ENCODE data around the gene CCDC3.

CCDC3 gene

GRCh38 chr10:12915637-12916168 lies 85.8 kb downstream of the CCDC3 start:
- H3K27ac ChIP-seq (ENCODE audit: low read depth, low read length) = no peak overlapping the region
- no peak overlapping the region for H3K4me3 ChIP-seq (ENCODE audit: low read depth in 1 of 2, low read length in 2 of 2)
- H3K9ac ChIP-seq (ENCODE audit: low read depth in 1 of 2, low read length in 2 of 2) = no peak overlapping the region
- H3K27me3 ChIP-seq (ENCODE audit: control insufficient read depth in 1 of 2, insufficient read depth in 2 of 2, low read length in 2 of 2) = no peaks in the 10 kb centered on the region
- no peaks in the 10 kb centered on the region for H3K4me1 ChIP-seq (ENCODE audit: control insufficient read depth in 1 of 2, insufficient read depth in 2 of 2, low read length in 2 of 2)
- no peaks in the 10 kb centered on the region for H3K36me3 ChIP-seq (ENCODE audit: control insufficient read depth in 1 of 2, insufficient read depth in 2 of 2, low read length in 2 of 2)
- no peaks in the 10 kb centered on the region for H3K9me3 ChIP-seq (ENCODE audit: control insufficient read depth in 1 of 2, low read length in 2 of 2)

DNA sequence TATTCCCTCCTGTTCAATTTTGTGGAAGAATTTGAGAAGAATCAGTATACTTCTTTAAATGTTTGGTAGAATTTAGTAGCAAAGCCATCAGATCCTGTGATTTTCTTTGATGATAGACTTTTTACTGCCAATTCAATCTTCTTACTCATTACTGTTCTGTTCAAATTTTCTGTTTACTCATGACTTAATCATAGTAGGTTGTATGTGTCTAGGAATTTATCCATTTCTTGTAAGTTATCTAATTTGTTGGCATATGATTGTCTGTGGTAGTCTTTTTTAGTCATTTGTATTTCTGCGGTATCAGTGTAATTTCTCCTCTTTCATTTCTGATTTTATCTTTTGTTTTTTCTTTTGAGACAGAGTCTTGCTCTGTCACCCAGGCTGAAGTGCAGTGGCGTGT lies 87.4 kb downstream of the CCDC3 start:
- no peaks in the 10 kb centered on the region for H3K9me3 ChIP-seq (ENCODE audit: control insufficient read depth in 1 of 2, low read length in 2 of 2)
- H3K36me3 ChIP-seq (ENCODE audit: control insufficient read depth in 1 of 2, insufficient read depth in 2 of 2, low read length in 2 of 2) = no peaks in the 10 kb centered on the region
- H3K4me1 ChIP-seq (ENCODE audit: control insufficient read depth in 1 of 2, insufficient read depth in 2 of 2, low read length in 2 of 2) = no peaks in the 10 kb centered on the region
- H3K9ac ChIP-seq (ENCODE audit: low read depth in 1 of 2, low read length in 2 of 2) = no peak overlapping the region
- H3K4me3 ChIP-seq (ENCODE audit: low read depth in 1 of 2, low read length in 2 of 2) = no peak overlapping the region
- no peak overlapping the region for H3K27ac ChIP-seq (ENCODE audit: low read depth, low read length)
- H3K27me3 ChIP-seq (ENCODE audit: control insufficient read depth in 1 of 2, insufficient read depth in 2 of 2, low read length in 2 of 2) = no peaks in the 10 kb centered on the region

DNA sequence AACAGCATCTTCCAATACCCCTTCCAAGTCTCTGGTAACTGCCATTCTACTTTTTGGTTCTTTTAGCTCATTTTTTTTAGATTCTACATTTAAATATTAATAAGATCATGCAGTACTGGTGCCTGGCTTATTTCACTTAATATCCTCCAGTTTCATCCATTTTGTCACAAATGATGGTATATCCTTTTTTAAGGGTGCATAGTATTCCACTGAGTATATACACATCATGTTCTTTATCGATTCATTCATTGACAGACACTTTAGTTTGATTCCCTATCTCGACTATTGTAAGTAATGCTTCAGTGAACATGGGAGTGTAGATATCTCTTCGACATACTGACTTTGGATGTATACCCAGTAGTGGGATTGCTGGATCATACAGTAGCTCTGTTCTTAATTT lies 89.7 kb downstream of the CCDC3 start:
- no peak overlapping the region for H3K27ac ChIP-seq (ENCODE audit: low read depth, low read length)
- no peaks in the 10 kb centered on the region for H3K4me1 ChIP-seq (ENCODE audit: control insufficient read depth in 1 of 2, insufficient read depth in 2 of 2, low read length in 2 of 2)
- no peaks in the 10 kb centered on the region for H3K36me3 ChIP-seq (ENCODE audit: control insufficient read depth in 1 of 2, insufficient read depth in 2 of 2, low read length in 2 of 2)
- no peaks in the 10 kb centered on the region for H3K27me3 ChIP-seq (ENCODE audit: control insufficient read depth in 1 of 2, insufficient read depth in 2 of 2, low read length in 2 of 2)
- H3K4me3 ChIP-seq (ENCODE audit: low read depth in 1 of 2, low read length in 2 of 2) = no peak overlapping the region
- no peak overlapping the region for H3K9ac ChIP-seq (ENCODE audit: low read depth in 1 of 2, low read length in 2 of 2)
- no peaks in the 10 kb centered on the region for H3K9me3 ChIP-seq (ENCODE audit: control insufficient read depth in 1 of 2, low read length in 2 of 2)

- no peak overlapping the region for H3K9ac ChIP-seq (ENCODE audit: low read depth in 1 of 2, low read length in 2 of 2)
These were observed 90.7 kb downstream of the CCDC3 start for GRCh38 chr10:12910835-12911234.

DNA sequence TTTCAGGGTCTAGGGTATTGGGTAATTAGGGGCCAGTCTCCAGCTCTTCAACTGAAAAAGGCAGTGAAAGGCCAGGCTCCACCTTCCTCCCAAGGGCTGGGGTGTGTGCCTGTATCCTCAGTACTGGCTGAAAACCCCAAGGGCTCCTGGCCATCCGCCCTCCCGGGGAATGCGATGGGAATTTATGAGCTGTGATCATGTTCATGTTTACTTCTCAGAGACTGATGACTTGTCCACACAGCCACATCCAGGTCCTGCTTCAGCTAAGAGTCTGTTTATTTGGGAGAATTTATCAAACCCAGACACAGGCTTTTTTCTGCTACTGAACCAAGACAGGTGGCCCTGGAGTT lies 91.7 kb downstream of the CCDC3 start:
- Histone ChIP-seq H3K4me3 (ENCODE audit: low read depth in 1 of 2, low read length in 2 of 2) (no peak overlapping the region), H3K27me3 (ENCODE audit: control insufficient read depth in 1 of 2, insufficient read depth in 2 of 2, low read length in 2 of 2) (no peaks in the 10 kb centered on the region), H3K27ac (ENCODE audit: low read depth, low read length) (no peak overlapping the region), H3K9ac (ENCODE audit: low read depth in 1 of 2, low read length in 2 of 2) (no peak overlapping the region), H3K9me3 (ENCODE audit: control insufficient read depth in 1 of 2, low read length in 2 of 2) (no peaks in the 10 kb centered on the region), H3K4me1 (ENCODE audit: control insufficient read depth in 1 of 2, insufficient read depth in 2 of 2, low read length in 2 of 2) (no peaks in the 10 kb centered on the region), H3K36me3 (ENCODE audit: control insufficient read depth in 1 of 2, insufficient read depth in 2 of 2, low read length in 2 of 2) (no peaks in the 10 kb centered on the region)

More at GRCh38 chr10:12910835-12911234, 90.7 kb downstream of the CCDC3 start:
- no peaks in the 10 kb centered on the region for H3K27me3 ChIP-seq (ENCODE audit: control insufficient read depth in 1 of 2, insufficient read depth in 2 of 2, low read length in 2 of 2)
- no peak overlapping the region for H3K4me3 ChIP-seq (ENCODE audit: low read depth in 1 of 2, low read length in 2 of 2)
- H3K4me1 ChIP-seq (ENCODE audit: control insufficient read depth in 1 of 2, insufficient read depth in 2 of 2, low read length in 2 of 2) = no peaks in the 10 kb centered on the region
- no peaks in the 10 kb centered on the region for H3K9me3 ChIP-seq (ENCODE audit: control insufficient read depth in 1 of 2, low read length in 2 of 2)
- no peaks in the 10 kb centered on the region for H3K36me3 ChIP-seq (ENCODE audit: control insufficient read depth in 1 of 2, insufficient read depth in 2 of 2, low read length in 2 of 2)
- H3K27ac ChIP-seq (ENCODE audit: low read depth, low read length) = no peak overlapping the region

- Histone ChIP-seq H3K4me3 (ENCODE audit: low read depth in 1 of 2, low read length in 2 of 2) (no peak overlapping the region), H3K36me3 (ENCODE audit: control insufficient read depth in 1 of 2, insufficient read depth in 2 of 2, low read length in 2 of 2) (no peaks in the 10 kb centered on the region), H3K27ac (ENCODE audit: low read depth, low read length) (no peak overlapping the region), H3K27me3 (ENCODE audit: control insufficient read depth in 1 of 2, insufficient read depth in 2 of 2, low read length in 2 of 2) (no peaks in the 10 kb centered on the region), H3K4me1 (ENCODE audit: control insufficient read depth in 1 of 2, insufficient read depth in 2 of 2, low read length in 2 of 2) (no peaks in the 10 kb centered on the region), H3K9me3 (ENCODE audit: control insufficient read depth in 1 of 2, low read length in 2 of 2) (no peaks in the 10 kb centered on the region), H3K9ac (ENCODE audit: low read depth in 1 of 2, low read length in 2 of 2) (no peak overlapping the region)
These were observed 92.2 kb downstream of the CCDC3 start for GRCh38 chr10:12909182-12909835.

GRCh38 chr10:12908773-12909172 lies 92.7 kb downstream of the CCDC3 start:
- Histone ChIP-seq H3K9ac (ENCODE audit: low read depth in 1 of 2, low read length in 2 of 2) (no peak overlapping the region), H3K4me1 (ENCODE audit: control insufficient read depth in 1 of 2, insufficient read depth in 2 of 2, low read length in 2 of 2) (no peaks in the 10 kb centered on the region), H3K27me3 (ENCODE audit: control insufficient read depth in 1 of 2, insufficient read depth in 2 of 2, low read length in 2 of 2) (no peaks in the 10 kb centered on the region), H3K4me3 (ENCODE audit: low read depth in 1 of 2, low read length in 2 of 2) (no peak overlapping the region), H3K36me3 (ENCODE audit: control insufficient read depth in 1 of 2, insufficient read depth in 2 of 2, low read length in 2 of 2) (no peaks in the 10 kb centered on the region), H3K9me3 (ENCODE audit: control insufficient read depth in 1 of 2, low read length in 2 of 2) (no peaks in the 10 kb centered on the region), H3K27ac (ENCODE audit: low read depth, low read length) (no peak overlapping the region)

GRCh38 chr10:12907656-12908055 lies 93.9 kb downstream of the CCDC3 start:
- no peak overlapping the region for H3K4me3 ChIP-seq (ENCODE audit: low read depth in 1 of 2, low read length in 2 of 2)

DNA sequence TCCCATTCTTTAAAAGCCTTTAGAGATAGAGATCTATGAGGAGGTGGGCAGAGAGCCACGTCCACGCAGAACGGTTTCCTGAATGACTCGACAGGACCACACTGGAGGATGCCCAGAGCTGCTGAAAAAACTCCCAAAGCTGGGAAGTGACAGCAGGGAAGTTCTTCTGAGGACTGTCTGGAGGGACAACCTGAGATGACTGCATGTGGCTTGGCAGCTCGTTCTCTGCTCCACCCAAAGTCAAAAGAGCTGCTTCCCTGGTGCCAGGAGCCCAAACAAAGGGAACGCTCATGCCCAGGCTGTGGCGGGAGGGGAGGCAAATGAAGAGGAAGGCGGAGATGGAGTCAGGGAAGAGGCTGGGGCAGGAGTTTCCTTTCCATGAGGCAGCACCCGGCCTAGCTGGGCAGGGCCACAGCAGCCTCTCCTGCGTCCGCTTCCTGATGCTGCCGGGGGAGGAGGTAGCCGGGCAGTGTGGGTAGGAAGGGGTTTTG lies 95.4 kb downstream of the CCDC3 start:
- Histone ChIP-seq H3K27me3 (ENCODE audit: control insufficient read depth in 1 of 2, insufficient read depth in 2 of 2, low read length in 2 of 2) (no peaks in the 10 kb centered on the region), H3K4me3 (ENCODE audit: low read depth in 1 of 2, low read length in 2 of 2) (no peak overlapping the region), H3K9me3 (ENCODE audit: control insufficient read depth in 1 of 2, low read length in 2 of 2) (no peaks in the 10 kb centered on the region), H3K4me1 (ENCODE audit: control insufficient read depth in 1 of 2, insufficient read depth in 2 of 2, low read length in 2 of 2) (no peaks in the 10 kb centered on the region), H3K36me3 (ENCODE audit: control insufficient read depth in 1 of 2, insufficient read depth in 2 of 2, low read length in 2 of 2) (no peaks in the 10 kb centered on the region), H3K9ac (ENCODE audit: low read depth in 1 of 2, low read length in 2 of 2) (no peak overlapping the region), H3K27ac (ENCODE audit: low read depth, low read length) (no peak overlapping the region)

More at GRCh38 chr10:12907656-12908055, 93.9 kb downstream of the CCDC3 start:
- no peaks in the 10 kb centered on the region for H3K9me3 ChIP-seq (ENCODE audit: control insufficient read depth in 1 of 2, low read length in 2 of 2)
- H3K27me3 ChIP-seq (ENCODE audit: control insufficient read depth in 1 of 2, insufficient read depth in 2 of 2, low read length in 2 of 2) = no peaks in the 10 kb centered on the region
- no peak overlapping the region for H3K9ac ChIP-seq (ENCODE audit: low read depth in 1 of 2, low read length in 2 of 2)
- H3K4me1 ChIP-seq (ENCODE audit: control insufficient read depth in 1 of 2, insufficient read depth in 2 of 2, low read length in 2 of 2) = no peaks in the 10 kb centered on the region
- no peak overlapping the region for H3K27ac ChIP-seq (ENCODE audit: low read depth, low read length)
- H3K36me3 ChIP-seq (ENCODE audit: control insufficient read depth in 1 of 2, insufficient read depth in 2 of 2, low read length in 2 of 2) = no peaks in the 10 kb centered on the region

DNA sequence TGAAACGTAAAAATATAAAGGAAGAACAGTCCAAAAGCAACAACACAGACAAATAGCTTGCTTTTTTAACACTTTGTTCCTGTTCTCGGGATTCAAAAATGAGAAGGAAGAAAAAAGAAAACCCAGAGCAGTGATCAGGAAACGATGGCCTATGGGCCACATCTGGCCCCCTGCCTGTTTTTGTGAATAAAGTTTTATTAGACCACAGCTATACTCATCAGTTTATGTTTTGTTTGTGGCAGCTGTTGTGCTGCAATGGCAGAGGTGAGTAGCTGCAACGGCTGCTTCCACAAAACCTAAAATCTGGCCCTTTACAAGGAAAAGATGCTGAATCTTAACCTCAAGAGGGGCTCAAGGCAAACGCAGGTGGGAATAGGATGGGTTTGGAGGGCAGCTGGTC lies 96.4 kb downstream of the CCDC3 start:
- Histone ChIP-seq H3K4me1 (ENCODE audit: control insufficient read depth in 1 of 2, insufficient read depth in 2 of 2, low read length in 2 of 2) (no peaks in the 10 kb centered on the region), H3K36me3 (ENCODE audit: control insufficient read depth in 1 of 2, insufficient read depth in 2 of 2, low read length in 2 of 2) (no peaks in the 10 kb centered on the region), H3K9me3 (ENCODE audit: control insufficient read depth in 1 of 2, low read length in 2 of 2) (no peaks in the 10 kb centered on the region), H3K27ac (ENCODE audit: low read depth, low read length) (no peak overlapping the region), H3K9ac (ENCODE audit: low read depth in 1 of 2, low read length in 2 of 2) (no peak overlapping the region), H3K27me3 (ENCODE audit: control insufficient read depth in 1 of 2, insufficient read depth in 2 of 2, low read length in 2 of 2) (no peaks in the 10 kb centered on the region), H3K4me3 (ENCODE audit: low read depth in 1 of 2, low read length in 2 of 2) (no peak overlapping the region)

Measured in duodenal mucosa (tissue), 2 donors.